HT1080 (cell line): Measurements from ENCODE around the gene NFATC4. TPM values are rescaled to one million over a fixed set of nuclear protein-coding genes. Genes with fewer than 3 reads are reported as not detected.
"Not testable (repeated sequence)": the region's sequence is repeated elsewhere in the genome, so short reads cannot be mapped to it uniquely, and the experiment has no call there.

Experiments
- DNase-seq: peaks from one replicate; pipeline ENCODE4 v3.0.0-alpha.2; 2015; ENCODE audit warnings: low read depth
- total RNA-seq: library from RNA; depleted of rRNA; stranded (reverse); fragments of >200 nt; shearing (Covaris generic); gene quantifications from 2 replicates; pipeline ENCODE4 v1.2.3, GENCODE V29; 2014

The NFATC4 gene
- total RNA-seq, 1 experiment from 2014 or later, result 0.32 TPM

DNA sequence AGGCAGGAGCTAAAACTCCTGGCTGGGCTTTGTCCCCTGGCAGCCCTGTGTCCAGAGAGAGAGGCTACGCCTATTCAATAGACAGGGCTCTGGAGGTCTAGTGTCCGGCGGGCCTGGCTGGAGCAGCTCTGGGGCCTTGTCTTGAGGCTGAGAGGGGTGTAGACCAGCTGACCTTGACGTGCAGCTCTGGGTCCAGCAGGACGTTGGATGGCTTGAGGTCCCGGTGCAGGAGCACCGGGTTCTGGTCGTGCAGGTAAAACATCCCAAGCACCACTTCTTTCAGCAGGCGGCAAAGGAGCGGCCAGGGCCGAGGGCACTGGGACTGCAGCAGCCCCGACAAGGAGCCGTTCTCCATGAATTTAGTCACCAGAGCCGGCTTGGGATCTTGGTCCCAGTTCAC lies 29.1 kb upstream of the NFATC4 start:
- no peak for DNase-seq

DNA sequence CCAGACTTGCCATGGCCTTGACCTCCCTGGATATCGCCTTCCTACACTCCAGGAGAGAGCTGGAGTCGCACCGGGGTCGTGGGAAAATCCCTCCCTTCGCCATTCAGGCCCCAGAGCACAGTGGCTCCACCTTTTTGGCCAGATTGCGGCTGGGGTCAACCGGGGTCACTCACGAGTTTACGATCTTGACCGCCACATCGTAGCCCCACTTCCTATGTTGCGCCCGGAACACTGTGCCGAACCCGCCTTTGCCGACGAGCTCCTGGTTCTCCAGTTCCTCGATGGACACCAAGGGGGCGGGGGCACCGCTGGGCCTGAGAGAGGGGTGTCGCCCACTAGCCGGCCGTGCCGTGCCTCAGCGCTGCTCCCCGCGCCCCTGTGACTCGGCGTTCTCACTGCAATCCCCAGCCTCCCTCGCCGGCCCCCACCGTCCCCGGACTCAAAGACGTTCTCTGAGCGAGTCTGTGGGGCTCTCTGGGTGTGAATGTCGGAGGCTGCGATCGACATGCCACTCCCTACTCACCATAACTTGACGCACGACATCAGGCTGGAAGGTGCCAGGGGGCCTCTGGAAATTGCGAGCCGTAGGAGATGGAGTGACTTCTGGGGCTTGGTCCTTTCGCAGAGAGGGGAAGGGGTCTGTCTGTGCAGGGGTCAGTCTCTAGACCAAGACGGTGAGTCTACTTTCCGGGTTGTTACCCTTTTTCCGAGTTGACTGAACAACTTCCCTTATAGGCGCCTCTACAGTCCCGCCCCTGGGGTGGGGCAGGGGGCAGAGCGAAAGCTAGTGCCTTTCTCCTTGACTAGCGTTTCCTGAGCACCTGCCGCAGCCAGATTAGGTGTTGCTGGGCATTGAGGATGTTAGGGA lies 28.5 kb upstream of the NFATC4 start, which contains the start of gene RIPK3:
Gene RIPK3 (minus strand): TSS at position 708 of the 868 bp plus-strand sequence. CDS start 165 bp downstream, at position 543.
- no peak for DNase-seq

DNA sequence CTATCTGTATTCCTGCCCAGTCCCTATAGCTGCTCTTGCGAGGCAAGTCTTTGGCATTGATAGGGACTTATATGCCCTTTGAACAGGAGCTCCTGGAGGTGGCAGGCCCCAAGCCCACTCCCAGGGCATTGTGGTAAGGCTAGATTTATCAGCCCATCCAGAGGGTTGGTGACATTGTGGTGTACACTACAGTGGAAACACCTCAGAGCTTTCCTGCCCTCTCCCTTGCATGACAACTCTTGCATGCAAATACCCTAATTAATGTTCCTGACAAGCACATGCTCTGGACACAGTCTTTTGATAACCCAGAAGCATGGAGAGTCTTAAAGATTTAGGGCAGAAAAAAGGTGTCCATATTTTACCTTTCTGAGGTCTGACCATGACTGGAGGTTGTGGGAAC lies 27.4 kb upstream of the NFATC4 start:
- DNase-seq, result no peak

DNA sequence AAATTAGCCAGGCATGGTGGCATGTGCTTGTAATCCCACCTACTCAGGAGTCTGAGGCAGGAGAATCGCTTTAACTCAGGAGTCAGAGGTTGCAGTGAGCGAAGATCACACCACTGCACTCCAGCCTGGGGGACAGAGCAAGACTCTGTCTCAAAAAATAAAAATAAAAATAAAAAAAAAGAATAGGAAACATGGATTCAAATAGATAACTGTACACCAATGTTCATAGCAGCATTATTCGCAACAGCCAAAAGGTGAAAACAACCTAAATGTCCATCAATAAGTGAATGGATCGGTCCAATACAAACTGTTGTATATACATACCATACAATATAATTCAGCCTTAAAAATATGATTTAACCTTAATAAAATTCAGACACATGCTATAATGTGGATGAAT lies 25.1 kb upstream of the NFATC4 start:
- DNase-seq, result no peak

DNA sequence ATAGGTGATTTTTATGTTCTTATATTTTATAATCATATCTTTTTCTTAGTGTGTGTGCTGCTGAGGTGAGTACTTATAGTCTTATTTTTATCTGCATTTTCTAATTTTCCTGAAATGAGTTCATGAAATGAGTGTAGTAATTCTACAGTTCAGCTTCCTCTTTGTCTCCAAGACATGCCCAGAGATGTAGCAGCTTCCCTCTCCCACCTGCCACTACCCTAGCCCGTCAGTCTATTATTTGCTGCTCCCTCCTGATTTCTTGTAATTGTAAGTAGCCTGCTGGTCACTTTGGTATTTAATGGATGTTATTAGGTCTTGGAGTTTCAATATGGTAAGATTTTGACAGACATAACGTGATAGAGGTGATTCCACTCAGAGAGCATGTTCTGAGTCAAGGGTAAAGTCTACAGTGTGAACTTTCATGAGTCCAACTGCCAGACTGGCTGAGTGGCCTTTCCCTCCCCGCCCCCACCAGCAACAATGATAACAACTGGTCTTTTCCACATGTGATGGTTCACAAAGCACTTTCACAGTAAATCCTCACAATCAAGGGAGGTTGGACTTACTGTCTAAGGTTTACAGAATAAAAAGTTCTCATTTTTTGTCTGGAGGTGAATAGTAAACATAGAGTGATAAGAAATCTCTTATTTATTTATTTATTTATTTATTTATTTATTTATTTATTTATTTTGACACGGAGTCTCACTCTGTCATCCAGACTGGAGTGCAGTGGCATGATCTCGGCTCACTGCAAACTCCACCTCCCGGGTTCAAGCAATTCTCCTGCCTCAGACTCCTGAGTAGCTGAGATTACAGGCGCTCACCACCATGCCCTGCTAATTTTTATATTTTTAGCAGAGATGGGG lies 24.0 kb upstream of the NFATC4 start:
- DNase-seq, result no peak

DNA sequence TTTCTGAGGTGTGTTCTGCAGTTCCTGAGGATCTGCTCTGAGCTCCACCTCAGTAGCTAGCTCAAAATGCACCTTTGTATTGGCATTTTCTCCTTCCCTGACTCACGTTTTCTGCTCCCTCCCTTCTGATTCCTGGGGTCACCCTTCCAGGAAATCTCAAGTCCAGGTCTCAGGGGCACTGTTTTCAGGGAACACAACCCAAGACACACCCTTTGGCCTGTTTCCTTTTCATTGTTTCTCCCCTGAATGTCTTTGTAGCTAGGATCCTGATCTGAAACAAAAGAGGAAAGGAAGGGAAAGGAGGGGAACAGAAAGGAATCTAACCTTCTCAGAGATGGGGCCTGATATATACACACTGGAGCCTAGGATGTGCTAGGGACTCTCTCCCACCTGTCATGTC lies 20.9 kb upstream of the NFATC4 start:
- DNase-seq, result no peak

DNA sequence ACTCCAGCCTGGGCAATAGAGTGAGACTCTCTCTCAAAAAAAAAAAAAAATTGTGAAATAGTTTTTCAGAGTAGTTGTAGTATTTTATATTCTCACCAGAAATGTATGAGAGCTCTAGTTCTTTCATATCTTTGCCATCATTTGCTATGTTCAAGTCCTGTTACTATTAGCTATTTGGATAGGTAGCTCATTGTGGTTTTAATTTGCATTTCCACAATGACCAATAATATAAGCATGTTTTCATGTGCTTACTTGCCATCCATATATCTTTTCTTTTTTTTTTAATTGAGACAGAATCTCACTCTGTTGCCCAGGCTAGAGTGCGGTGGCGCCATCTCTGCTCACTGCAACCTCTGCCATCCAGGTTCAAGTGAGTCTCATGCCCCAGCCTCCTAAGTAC lies 19.8 kb upstream of the NFATC4 start:
- no peak for DNase-seq

DNA sequence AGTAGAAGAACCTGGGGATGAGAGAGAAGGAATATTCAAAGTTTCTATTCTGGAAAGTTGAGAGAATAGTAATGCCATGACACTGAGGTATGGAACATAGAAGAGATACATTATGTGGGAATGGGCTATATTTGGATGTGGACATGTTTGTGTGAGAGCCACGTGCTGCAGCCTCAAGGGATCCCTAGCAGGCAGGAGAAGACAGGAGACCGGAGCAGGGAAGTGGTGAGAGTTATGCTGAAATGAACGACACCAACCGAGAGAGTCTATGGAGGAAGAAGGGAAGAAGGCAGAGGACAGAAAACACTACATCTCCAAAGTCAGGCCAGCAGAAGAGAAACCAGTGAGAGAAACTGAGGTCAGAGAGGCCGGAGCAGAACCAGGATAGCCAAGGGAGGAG lies 18.2 kb upstream of the NFATC4 start:
- no peak for DNase-seq

DNA sequence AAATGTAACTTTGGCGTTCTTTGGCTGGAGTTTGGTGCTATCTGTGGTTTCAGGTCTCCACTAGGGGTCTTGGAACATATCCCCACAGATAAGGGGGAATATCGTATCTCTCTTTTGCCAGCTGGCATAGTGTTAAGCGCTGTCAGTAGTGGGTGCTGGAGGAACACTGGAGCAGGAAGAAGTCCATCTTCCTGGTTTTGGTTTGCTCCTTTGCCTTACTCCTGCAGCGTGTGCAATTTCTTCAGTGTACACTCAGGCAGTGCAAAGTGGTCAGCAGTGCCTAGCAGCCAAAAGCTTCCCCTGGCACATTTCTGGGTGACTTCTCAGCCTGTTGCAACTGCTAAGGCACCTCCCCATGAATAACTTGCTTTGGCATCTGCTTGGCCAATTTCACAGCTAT lies 16.5 kb upstream of the NFATC4 start:
- DNase-seq, result no peak

DNA sequence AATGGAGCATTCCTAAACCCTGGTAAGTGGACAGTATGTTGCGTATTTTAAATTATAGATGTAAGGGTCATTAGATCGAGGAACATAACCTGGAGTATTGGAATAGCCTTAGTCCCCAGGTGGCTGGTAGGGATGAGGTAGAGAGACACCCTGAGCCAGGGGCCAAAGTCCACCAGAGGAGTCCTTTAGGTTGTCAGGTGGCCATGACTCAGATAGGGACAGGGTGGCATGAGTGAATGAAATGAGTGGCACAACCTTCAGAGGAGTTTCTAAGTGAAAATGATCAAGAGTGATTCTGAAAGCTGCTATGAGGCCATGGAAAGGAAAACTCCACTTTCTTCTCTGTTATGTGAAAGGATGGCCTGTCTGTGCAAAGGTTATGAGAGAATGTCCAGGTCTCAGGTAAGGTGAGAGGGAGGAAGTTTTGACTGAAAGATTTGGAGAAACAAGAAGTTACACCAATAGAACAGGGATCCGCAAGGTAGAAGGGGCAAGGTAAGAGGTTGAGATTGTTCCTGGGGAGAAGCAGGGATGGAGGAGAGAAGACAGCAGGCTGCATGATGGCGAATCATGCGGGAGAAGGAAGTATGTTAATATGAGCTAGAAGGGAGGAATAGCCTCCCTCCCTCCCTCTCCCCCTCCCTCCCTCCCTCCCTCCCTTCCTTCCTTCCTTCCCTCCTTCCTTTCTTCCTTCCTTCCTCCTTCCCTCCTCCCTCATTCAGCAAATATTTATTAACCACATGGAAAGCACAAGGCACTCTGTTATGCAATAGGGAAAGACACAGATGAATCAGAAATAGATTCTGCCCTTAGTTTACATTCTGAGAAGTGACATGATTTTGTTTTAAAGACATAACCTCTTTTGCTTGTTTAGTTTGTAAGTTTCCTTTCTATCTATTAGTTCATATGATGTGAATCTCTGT lies 14.2 kb upstream of the NFATC4 start:
- no peak for DNase-seq

DNA sequence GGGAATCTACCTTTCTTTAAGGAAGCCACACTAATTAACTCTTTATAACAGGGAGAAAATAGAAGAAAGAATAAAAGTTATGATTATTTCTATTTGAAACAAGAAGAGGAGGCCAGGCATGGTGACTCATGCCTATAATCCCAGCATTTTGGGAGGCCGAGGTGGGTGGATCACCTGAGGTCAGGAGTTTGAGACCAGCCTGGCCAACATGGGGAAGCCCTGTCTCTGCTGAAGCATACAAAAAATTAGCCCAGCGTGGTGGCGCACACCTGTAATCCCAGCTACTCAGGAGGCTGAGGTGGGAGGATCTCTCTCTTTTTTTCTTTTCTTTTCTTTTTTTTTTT lies 13.5 kb upstream of the NFATC4 start:
- DNase-seq, result not testable (repeated sequence)

DNA sequence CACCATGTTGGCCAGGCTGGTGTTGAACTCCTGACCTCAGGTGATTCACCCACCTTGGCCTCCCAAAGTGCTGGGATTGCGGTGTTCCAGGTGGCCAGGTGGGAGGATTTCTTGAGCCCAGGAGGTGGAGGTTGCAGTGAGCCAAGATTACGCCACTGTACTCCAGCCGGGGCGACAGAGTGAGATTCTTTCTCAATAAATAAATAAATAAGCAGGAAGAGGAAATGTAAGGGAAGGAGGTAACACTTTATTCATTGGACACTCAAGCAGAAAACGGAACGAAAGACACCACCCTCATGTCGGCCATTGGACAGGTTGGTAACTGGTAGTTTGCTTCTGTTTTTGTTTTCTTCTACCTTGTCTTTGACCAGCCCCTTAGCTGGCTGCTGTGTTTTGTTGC lies 13.0 kb upstream of the NFATC4 start:
- DNase-seq, result no peak

DNA sequence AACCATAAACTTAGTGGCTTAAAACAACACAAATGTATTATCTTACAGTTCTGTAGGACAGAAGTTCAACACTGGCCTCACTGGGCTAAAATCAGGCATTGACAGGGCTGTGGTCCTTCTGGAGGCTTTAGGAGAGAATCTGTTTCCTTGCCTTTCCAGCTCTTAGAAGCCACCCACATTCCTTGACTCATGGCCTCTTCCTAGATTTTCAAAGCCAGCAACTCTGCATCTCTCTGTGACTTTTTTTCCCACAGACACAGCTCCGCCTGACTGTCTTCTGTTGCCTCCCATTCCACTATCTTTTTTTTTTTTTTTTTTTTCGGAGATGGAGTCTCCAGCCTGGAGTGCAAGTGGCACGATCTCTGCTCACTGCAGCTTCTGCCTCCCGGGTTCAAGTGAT lies 11.8 kb upstream of the NFATC4 start:
- DNase-seq, result no peak

DNA sequence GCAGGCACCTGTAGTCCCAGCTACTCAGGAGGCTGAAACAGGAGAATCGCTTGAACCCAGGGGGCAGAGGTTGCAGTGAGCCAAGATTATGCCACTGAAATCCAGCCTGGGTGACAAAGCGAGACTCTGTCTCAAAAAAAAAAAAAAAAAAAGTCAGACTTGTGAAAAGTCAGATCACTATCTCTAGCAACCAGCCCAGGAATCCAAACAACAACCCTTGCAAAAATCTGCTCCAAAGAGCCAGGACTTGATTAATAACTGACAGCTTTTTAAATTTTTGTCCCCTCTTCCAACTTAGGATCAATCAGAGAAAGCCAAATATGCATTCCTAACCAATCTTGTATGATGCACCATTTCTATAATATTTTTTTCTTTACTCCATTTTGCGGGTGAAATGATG lies 7.7 kb upstream of the NFATC4 start:
- no peak for DNase-seq

DNA sequence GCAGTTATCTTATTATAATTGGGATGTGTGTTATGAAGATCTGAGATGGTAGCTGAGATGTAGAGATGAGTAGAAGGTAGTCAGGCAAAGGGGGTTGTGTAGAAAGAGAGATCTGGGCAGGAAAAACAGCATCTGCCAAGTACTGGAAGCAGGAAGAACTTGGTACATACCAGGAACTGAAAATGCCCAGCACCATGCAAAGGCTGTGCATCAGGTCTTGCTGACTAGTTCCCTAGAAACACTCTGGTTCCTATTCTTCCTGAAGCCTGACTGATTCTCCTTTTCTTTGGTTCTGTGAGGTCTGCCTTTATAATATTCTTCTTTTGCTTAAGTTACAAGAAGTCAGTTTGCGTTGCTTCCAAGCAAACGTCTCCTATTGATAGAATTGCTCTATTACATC lies 6.7 kb upstream of the NFATC4 start:
- no peak for DNase-seq

DNA sequence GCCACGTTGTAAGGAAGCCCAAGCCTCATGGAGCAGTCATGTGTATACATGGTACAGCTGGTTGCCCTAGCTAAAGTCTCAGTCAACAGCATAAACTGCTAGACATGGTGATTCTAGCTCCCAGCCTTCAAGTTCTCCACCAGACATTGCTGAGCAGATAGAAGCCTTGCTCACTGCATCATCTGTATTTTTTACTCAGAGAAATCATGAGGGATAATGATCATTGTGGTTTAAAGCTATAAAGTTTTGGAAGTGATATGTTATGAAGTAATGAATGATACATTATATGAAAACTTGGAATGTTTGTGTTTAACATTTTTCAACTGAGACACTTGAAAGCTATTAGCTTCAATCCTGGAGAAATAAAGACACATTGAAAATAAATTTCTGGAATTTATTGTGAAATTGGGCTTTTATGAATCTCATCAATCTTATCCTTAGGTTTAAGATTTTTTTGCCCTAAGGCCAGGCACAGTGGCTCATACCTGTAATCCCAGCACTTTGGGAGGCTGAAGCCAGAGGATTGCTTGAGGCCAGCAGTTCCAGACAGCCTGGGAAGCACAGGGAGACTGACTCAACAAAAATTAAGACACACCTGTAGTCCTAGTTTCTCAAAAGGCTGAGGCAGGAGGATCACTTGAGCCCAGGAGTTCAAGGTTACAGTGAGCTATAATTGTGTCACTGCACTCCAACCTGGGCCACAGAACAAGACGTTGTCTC lies 5.6 kb upstream of the NFATC4 start:
- DNase-seq, result no peak

DNA sequence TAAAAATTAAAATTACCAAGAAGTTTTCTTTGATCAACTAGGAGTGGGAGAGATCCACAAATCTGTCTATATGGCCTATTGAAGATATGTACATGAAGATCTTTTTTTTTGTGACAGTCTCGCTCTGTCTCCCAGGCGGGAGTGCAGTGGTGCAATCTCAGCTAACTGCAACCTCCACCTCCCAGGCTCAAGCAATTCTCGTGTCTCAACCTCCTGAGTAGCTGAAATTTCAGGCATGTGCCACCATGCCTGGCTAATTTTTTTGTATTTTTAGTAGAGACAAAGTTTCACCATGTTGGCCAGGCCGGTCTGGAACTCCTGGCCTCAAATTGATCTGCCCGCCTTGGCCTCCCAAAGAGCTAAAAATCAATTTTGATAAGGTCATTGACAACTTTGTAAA lies 4.6 kb upstream of the NFATC4 start:
- no peak for DNase-seq

DNA sequence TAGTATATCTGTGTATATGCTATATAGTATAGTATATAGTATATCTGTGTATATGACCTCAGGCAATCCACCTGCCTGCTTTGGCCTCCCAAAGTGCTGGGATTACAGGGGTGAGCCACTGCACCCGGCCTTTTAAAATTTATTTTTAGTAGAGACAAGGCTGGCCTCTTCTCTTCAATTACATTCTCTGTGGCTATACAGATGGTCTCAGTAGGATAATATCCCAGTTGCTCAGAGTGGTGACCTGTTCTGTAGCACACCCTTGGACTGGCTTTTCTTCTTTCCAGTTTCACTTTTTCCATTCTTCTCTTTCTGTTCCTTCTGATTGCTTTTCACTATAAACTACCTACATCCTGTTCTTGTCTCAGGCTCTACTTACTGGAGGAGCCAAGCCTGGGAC lies 3.1 kb upstream of the NFATC4 start:
- no peak for DNase-seq

DNA sequence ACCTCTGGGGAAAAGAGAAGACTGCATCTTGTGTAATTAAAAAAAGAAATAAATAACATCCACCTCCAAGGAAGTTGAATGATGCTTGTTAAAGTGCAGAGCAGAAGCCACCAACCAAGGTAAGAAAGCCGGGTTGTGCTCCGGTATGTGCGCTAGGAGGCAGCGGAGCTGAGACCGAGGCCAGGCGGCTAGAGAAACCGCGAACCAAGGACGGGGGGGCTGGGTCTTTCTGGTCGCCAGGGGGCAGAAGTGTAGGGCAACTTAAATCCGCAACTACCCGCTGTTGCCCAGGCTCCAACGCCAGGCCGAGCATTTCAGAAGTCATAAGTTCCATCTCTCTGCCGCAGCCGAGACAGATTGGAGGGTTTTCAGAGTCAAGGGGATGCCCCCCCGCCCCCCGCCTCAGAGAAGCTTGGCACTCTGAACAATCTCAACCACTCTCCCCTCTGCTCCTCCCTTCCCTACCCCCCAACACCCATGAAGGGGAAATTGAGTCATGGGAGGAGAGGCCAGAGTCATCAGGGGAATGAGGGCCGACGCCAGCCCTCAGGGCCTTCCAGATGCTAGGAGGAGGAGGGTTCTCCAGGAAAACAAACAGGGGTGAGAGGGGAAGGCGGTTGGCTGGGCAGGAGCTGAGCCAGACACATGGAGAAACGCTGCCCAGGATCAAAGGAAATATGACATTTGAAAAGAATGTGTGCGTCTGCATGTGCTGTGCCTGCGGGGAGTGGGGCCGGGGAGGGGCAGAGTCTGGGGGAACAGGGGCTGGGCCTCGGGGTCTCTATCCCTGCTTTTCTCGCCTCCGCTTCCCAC lies 2.2 kb upstream of the NFATC4 start:
- DNase-seq, result peak; percentile 79

DNA sequence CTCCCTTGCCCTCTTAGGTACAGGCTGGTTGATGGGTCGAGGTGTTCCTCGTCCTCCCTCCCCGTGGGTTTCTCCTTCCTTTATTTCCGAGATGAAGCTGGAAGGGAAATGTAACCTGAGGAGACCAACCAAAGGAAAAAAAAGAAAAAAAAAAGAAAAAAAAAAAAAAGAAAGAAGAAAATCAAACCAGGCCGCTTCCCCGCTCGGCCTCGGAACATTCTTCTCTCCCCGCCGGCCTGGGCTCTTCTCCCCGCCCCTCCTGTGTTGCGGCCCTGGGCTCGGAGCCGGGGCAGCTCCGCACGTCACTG lies 1.6 kb upstream of the NFATC4 start:
- no peak for DNase-seq
